HG02884 (cell line): Measurements from ENCODE around the gene AUTS2.
A peak's percentile ranks its signal among the peaks of the same experiment; 100 is the strongest.

Source experiments
- ATAC-seq: cut with Tn5 transposase; IDR thresholded peaks from one replicate; pipeline ENCODE4 v1.9.1; 2021; ENCODE audit warnings: mild to moderate bottlenecking, moderate library complexity; ENCODE audit not compliant: unreplicated experiment

Gene AUTS2

DNA sequence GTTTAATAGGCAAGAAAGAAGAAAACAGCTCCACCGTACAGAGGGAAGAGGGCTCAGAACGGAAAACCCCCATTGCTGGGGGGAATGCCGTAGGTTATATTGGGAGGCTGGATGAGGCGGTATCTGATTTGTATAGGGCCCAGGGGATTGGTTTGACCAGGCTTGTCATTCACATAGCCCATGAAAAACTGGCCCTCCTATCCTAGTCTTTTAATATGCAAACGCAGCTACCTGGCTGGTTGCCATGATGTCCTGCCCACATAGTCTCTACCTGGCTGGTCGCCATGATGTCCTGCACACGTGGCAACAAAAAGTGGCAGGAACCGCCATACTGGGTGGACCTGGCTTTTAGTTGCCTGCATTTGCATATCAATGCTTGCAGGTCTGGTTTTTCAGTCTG is 84.7 kb downstream of the AUTS2 start:
- no peak for ATAC-seq

DNA sequence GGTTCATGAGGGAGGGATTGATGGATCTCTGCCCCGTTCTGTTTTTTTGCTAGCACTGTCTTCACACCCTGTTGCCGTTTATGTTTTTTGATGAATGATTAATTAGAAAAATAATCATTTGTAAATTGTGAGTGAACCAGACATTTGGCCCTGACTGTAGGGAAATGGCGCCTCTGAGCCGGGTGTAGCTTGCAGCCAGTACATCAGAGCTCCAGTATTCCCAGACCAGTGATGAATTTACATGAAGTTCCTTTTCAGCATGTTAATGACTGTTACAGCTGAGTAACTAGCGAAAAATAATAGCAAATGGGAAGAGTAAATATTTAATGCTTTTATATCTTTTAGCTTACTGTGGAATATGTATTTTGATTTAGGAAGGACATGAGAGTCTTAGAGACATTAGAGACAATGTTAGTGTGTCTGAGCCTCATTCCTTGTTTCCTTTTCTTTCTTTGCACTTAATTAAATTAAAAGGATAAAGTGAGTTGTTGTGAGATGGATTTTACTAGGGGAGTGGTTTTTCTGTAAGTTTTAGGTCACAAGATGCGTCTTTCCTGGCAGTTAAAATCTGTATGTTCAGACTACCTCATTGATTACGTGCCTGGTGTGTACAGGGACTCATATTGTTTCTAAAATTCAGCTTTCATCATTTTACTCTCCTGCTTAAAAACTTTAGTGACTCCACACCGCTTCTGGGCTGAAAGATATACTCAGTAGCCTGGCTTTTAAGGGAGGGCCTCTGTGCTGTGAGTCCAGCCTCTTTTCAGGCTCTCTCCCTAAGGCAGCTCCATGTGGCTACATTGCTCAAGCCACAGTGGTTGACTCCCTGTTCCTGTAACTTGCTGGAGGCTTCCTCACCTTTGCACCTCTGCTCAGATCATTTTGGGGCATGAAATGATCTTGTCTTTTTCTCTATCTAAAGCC is 86.4 kb downstream of the AUTS2 start:
- ATAC-seq, result no peak

DNA sequence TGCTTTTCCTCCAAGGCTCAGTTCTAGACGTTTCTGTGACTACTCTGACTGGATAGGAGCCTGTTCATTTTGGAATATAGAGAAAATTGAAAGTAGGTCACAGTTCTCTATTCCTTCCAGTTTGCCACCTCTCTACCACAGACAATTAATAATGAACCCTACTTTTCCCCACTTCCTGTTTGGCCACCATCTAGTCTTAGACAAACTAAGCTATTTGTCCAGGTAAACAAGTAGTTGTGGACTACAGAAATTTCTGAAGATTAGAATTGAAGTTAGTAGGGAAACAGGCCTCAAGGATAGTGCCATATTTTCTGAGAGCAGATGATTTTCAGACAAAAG is 87.0 kb downstream of the AUTS2 start:
- no peak for ATAC-seq

DNA sequence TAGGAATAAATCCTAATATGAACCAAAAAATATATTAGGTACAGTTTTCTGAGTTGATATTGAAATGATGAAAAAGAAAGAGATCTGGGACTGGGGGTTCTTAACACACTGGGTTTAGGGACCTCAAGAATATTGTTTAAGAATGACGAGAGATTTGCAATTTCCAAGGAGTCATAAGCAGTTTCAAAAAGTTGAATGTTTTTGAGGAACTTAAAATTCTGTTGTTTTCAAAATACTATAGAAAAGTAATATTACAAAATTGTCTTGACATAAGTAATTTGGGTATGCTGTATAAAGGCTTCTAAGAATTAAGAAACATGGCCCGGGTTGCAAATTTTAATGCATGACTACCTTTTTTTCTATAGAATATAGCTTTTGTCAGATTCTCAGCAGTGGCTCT is 88.1 kb downstream of the AUTS2 start:
- ATAC-seq, result no peak

DNA sequence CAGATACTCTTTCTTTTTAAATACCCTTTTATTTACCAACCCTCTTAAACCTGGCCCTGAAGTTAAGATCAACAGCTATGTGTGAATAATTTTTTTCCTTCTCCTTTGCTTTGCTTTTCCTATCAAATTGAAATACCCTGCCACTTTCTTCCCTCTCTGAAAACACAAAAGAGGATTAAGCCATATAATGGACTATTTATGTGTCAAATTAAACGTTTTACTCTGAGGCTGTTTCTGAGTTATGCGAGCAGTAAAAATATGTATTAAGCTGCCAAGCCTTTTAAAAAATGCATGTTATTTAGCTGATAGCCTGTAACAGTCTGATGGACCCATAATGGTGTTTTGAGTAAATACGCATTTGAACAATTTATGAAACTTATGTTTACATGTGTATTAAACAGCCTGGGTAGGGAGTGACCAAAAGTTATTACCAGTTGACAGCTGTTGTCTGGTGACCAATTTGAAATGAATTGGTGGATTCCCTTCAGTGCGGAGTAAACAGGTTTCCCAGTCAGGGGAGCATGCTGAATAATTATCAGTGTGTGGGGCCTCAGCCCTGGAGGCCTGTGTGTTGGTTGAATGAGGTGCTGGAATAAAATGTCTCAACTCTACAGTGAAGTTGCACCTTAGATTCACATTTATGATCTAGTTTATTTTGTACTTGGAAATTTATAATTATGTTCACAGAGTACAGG is 89.6 kb downstream of the AUTS2 start:
- ATAC-seq, result no peak

DNA sequence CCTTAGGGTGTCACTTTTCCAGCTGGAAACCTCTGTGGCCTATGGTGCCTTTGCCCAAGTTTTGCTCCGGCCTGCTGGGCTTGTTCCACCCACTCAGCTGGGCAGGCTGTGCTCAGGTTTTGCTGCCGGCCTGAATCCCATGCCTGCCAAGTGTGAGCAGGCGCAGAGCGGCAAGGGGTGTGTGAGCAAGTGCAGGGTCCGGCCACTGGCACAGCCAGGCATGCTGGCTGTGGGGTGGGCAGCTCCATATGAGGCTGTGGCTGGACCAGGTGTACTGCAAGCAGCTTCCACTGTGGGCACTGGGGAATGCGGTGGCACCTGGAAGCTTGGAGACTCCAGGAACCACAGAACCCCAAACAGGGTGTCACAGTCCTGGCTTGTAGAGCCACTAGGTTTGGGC is 92.1 kb downstream of the AUTS2 start:
- no peak for ATAC-seq

DNA sequence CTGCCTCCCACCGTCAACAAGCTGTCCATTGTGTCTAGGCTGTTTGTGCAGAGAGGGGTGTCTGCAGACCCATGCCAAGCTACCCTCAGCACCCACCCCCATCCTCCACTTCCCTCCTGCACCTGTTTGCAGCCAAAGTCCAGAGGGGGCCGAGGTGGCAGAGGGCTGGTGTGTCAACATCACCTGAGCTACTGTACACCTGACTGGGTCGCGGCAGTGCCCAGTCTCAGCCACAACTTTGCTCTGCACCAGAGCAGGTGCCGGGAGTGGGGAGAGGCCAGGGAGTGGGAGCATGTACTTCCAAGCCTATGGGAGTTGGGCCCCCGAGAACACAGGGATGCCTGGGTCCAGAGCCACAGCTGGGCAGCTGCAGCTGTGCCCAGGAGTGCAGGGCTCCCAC is 93.1 kb downstream of the AUTS2 start:
- no peak for ATAC-seq

DNA sequence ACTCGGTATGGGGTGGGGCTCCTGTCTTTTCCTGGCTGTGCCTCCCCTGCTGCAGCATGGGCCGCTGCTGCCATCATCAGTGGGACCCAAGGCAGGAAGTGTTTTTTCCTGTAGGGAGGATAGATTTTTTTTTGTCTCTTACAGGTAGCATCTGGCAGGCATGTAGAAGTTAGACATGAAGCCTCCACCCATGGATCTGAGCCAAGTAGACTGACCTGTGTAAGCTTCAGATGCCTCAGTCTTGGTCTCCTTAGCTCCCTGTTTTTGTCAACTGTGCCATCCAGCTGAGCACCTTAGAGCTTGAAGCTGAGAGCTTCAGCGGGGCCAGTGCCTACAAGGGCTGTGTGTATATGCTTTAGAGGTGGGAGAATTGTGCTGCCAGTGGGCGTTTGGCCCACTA is 93.5 kb downstream of the AUTS2 start:
- ATAC-seq, result no peak

DNA sequence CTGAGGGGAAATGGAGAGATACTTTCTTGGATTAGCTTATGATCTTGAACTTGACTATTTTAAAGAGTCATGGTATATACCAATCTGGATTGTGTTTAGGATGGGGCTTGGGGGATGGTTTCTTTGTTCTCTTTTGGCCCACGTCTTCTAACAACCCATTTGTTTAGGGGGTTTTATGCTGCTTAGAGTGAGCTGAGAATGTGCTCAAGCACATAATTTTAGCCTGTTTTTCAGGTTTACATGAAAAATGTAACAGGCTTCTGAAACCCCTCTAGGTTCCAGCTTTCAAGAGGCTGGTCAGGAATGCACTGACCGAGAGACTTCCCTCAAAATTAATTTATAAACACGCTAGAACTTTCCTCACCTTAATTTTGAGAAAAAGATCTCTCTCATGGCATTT is 94.3 kb downstream of the AUTS2 start:
- no peak for ATAC-seq

DNA sequence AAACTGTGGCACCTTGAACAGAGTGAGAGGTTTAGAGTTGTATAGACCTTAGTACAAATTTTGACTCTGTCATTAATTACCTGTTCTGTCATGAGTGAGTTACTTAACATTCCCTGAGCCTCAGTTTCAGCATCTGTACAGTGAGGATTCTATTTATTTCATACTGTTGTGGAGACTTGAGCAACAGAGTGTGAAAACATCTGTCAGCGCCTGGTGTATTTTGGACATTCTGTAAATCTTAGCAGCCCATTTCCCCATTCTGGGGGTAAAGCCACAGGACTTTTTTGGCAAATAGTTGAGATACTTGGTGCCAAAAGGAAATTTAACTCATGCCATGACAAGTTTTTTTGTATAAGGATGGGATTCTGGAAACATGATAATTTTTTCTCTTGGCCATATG is 94.8 kb downstream of the AUTS2 start:
- no peak for ATAC-seq

DNA sequence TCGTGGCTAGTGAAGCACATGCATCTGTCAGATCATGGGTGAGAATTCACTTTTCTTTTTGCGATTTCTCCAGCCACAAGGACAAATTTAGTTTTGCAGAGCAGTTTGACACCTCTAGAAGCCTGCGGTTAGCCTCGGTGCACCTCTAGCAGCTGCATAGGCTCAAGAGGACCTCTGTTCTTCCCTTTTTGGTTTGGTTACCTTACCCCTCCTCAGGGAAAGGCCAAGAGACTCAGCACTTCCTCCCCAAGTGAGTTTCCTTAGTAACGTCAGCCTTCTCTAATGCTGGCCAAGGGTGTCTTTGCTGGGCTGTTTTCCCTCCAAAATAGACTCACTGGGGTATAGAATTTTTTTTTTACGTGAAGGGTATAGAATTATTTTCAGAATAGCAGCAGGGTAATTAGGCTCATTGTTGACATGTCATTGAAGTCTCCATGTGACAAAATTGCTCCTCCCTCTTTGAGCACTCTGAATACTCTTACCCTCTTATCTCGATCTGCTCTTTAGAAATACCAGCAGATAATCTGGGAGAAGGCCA is 97.8 kb downstream of the AUTS2 start:
- ATAC-seq, result peak; percentile 80

DNA sequence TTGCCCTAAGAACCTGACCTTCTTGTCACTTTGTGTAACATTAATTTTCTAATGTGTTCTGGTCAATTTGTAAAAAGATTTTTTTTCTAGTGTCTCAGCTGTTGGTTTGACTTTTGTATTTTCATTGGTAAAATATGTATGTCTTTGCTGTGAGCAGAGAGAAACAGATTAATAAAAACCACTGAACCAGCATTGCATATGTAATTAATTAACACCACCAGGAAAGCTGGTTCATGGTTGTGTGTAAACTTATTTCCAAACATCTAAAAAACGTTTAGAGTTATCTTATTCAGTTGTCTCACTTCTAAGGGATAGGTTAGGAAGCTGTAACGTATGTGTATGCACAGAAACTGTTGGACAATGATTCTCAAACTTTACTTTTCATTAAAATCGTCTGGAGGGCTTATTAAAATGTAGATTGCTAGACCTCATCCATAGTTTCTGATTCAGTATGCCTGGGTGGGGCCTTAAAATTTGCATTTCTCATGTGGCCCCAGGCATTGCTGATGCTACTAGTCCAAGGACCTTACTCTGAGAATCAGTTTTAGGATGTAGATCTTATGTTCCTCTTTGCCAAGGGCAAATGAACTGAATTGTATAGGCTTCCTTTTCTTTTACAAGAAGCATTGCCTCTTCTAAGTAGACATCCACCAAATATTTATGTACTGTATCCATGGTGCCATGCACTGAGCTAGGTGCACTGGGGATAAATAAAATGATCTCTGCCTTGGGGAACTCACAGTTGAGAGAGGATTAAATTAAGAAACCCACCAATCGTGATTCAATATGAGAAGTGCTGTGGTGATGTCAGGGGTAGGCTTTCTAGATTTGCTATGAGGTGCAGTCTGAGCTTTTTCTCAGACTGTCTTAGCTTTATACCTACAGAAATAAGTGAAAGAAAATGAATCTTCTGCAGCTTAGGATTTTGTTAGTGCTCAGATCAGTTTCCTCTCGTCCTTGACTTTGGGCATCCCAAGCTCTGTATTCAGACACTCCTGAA is 98.7 kb downstream of the AUTS2 start:
- no peak for ATAC-seq

DNA sequence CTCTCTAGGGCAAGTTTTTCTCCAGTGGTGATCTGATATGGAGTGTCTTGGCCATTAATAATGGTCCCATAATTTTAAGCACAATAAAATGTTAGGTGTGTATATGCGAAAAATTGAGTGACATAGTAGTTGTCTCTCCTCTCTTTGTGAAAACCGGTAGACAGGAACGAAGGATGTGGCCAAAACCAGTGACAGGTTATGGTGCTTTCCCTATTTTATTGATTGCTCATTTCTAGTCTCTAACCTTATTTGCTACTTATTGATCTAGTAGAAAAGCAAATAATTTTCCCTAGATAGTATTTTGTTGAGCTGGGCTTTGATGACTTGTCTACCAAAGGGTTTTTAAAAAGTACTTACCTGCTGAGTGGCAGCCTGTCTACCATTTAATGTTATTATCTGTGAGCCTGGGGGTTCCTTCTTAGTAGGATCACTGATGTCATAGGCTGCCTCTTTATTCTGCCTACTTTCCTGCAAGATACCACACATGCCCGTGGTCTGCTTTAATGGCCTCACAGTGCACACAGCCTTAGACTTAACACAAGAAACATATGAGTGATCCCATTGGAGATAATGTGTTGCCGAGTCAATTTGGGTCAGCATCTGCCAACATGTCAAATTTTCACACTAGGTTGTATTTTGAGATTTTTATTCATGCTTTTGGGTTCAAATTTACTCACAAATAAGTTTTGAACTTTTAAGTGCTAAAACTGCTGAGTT is 100.0 kb downstream of the AUTS2 start:
- no peak for ATAC-seq

DNA sequence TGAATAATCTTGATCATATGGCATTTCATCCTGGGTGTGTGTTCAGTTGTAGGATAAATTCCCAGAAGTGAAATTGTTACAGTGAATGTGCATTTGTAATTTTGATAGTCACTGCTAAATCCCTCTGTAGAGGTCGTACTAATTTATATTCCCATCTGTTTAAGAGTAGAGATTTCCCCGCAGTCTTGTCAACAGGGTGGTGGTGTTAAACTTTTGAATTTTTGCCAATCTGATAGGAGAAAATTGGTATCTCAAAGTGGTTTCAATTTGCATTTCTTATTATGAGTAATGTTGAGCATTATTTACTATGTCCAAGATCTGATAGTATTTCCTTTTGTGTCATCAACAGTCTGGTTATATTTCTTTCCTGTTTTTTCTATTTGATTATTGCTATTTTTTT is 101.7 kb downstream of the AUTS2 start:
- ATAC-seq, result no peak

DNA sequence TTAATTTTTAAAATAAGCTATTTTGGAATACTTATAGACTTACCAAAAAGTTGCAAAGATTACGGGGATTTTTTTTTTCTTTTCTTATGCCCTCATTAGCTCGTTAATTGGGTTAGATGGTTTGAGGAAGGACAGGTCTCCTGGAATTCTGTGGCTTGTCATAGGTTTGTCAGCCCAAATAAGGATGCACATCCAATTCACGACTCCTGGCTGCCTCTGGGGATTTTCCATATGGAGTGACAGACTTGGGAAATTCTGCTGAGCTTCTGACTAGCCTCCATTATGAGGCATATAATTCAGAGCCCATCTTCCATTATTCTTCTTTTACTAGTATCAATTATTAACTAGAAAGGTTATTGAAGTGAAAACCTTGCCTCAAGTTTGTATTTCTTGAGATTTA is 102.1 kb downstream of the AUTS2 start:
- no peak for ATAC-seq

DNA sequence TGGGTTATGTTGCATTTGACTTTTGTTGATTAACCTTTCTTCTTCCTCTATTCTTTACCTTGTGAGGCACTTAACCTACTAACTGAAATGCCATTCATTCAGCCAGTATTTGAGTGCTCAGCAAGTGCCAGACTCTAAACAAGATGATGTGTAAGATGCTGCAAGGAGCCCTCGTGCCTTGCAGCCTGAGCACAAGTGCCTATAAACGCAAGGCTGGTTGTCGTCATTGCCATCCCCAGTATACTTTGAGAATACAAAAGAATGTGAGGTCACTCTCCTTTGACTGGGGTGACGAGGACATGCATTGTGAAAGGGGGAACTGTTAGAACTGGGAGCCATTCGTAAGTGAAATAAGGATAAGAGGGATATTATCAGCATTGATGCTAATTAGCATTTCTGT is 103.0 kb downstream of the AUTS2 start:
- no peak for ATAC-seq

DNA sequence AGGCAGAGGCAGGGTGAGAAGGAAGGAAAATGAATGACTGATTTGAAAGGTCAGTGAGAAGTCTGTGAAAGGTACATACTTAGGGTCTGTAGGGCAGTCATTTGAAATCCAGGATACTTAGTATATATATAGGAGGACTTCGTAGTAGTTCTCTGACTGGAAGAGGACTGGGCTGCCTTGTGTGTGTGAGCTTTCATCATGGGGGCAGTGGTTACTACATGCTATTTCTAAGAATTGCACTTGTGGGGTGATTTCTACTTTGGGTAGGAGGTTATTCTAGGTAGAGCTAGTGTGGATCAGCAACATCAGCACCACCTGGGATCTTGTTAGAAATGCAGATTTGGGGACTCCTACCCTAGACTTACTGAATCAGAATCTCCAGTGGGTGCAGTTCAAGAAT is 104.1 kb downstream of the AUTS2 start:
- no peak for ATAC-seq

DNA sequence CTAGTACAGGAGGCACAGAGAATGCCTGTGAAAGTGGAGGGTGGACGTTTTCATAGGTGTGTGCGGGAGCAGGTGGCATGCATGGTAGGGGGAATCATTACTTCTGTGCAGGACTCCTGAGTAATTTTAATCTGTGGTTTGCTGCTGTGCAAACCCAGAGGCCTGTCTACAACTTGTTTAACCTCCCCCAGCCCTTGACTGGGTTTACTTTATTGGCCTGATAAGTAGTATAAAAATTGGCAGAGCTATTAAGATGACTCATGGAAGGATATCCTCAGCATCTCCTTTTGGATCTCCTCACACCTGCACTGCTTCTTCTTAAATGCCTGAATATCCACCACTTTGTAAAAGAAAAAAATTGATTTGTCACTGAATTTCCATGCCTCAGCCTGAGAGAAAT is 104.8 kb downstream of the AUTS2 start:
- ATAC-seq, result no peak

DNA sequence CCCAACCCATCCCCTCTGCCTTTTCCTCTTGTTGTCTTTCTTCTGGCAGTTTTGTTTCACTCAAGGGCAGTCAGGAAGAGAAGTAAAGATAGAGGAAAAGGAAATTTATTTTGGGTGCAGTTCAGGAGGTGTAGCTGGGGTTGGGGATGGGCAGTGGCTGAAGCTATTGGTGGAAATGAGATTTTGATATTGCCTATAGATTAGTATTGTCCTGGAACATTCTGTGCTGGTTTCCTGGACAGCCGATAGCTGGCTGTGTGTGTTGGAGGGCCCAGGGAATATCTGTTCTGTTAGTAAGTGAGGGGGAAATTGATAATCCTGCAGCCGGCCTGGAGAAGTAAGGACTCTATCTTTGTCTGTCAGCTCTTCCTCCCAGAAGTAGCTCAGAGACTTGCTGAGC is 107.8 kb downstream of the AUTS2 start:
- no peak for ATAC-seq

DNA sequence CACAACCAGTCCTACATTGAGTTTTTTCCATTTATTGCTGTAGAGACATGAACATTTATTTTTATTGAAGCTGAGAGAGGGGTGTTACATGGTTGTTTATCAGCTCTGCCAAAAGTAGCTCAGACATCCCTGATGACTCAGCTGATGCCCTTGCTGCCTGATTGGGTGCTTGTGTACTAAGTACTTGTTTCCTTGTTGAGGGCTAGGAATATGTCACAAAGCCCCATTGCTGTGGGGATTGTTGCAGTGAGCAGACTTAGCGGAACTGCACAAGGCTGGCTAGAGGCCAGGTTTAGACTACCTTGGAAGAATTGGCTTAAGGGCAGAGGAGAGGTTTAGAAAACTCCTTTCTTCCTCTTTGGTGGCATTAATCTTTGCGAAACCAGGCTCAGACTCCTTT is 110.6 kb downstream of the AUTS2 start:
- ATAC-seq, result no peak
